ENCODE measurements around the gene GPC1.

Gene GPC1

GRCh38 chr2:240431661-240432424 lies 3.6 kb upstream of the GPC1 start:
- no peak for DNase-seq (ENCODE audit: low read depth)

DNA sequence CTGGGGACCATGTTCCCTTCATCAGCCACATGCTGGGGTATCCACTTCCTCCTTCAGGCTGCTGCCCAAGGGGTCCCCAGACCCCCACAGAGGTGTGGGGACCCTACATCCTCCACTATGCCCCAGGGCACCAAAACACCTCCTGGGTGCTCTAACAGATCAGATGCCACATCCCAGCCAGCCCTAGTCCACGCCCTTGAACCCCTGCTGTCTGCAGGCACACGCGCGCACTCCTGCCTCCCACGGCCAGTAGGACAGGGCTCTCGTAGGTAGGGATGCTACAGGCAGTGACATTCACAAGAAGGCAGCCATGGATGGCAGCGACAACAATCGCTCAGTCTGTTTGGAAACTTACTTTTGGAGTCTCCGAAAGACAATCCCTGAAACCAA lies 3.0 kb upstream of the GPC1 start:
- no peak for DNase-seq (ENCODE audit: low read depth)

- no peak for DNase-seq (ENCODE audit: low read depth)
Observed at GRCh38 chr2:240432820-240433801, 2.4 kb upstream of the GPC1 start.

GRCh38 chr2:240433973-240434727 lies 1.3 kb upstream of the GPC1 start:
- DNase-seq (ENCODE audit: low read depth): no peak

GRCh38 chr2:240434728-240435456 lies 571 bp upstream of the GPC1 start:
- peak; percentile 68 for DNase-seq (ENCODE audit: low read depth)

DNA sequence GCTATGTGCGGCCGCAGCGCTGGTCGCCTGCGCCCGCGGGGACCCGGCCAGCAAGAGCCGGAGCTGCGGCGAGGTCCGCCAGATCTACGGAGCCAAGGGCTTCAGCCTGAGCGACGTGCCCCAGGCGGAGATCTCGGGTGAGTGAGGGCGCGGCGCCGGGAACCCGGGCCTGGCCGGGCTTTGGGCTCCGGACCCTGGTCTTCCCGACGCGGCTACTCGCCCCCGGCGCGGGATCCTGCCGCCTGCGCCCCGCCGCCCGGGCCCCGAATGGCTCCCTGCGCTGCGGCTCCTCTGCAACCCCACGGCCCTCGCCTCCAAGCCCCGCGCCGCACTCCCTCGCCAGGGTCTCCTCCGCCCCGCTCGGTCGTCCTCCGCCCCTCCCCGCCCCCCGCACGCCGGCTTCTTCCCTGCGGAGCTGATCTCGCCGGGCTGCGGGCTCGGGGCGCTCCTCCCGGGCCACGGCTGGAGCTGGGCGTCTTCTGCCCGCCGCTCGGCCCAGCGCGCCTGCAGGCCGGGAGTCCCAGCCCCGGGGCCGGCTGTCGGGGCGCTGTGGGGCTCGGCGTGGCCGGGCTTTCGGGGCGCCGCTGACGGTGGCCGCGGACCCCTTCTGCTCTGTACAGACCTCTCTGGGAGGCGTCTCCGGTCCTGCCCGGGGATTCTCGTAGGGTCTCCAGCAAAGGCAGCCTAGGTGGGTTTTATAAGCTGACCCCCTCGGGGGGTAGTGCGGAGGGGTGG lies 652 bp downstream of the GPC1 start:
- no peak for DNase-seq (ENCODE audit: low read depth)

- no peak for DNase-seq (ENCODE audit: low read depth)
Observed at GRCh38 chr2:240436683-240437550, 1.5 kb downstream of the GPC1 start.

- DNase-seq (ENCODE audit: low read depth): no peak
Observed at GRCh38 chr2:240437551-240437860, 2.0 kb downstream of the GPC1 start.

- peak; percentile 50 for DNase-seq (ENCODE audit: low read depth)
Observed at GRCh38 chr2:240437861-240438809, 2.7 kb downstream of the GPC1 start.

- DNase-seq (ENCODE audit: low read depth): no peak
Observed at GRCh38 chr2:240438810-240439697, 3.6 kb downstream of the GPC1 start.

DNA sequence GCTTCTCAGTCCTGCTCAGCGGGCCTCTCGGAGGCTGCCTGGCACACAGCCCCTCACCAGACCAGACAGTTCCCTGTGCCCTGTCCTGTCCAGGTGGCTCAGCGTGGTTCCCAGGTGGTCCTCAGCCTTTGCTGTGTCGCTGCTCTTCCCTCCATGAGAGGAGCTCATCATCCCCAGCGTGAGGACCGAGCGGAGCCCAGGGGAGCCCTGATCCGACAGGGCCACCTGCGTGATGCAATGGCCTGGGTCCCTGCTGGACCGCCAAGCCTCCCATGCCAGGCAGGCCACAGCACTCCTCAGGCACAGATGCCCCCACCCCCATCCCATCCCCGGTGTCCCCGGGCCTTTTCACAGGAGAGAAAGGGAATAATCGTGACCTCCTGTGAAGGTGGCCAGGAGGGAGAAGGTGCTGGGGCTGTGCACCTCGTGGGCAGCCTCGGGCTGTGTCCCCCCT lies 4.3 kb downstream of the GPC1 start:
- DNase-seq (ENCODE audit: low read depth): no peak

DNA sequence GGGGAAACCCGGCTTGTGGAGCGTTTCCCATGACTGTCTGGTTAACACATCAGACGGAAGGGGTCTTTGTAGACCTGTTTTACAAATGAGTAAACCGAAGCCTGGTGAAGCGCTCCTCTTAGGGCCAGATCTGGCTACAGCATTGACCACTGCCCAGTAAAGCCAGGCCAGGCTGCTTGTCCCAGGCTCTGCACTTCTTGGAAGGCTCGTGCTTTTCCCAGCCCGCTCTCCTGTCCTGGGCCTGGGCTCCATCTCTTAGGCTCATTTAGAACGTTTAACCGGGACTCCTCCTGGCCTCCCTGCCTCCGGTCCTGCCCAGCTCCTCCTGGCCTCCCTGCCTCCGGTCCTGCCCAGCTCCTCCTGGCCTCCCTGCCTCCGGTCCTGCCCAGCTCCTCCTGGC lies 4.8 kb downstream of the GPC1 start:
- DNase-seq (ENCODE audit: low read depth): no peak

DNA sequence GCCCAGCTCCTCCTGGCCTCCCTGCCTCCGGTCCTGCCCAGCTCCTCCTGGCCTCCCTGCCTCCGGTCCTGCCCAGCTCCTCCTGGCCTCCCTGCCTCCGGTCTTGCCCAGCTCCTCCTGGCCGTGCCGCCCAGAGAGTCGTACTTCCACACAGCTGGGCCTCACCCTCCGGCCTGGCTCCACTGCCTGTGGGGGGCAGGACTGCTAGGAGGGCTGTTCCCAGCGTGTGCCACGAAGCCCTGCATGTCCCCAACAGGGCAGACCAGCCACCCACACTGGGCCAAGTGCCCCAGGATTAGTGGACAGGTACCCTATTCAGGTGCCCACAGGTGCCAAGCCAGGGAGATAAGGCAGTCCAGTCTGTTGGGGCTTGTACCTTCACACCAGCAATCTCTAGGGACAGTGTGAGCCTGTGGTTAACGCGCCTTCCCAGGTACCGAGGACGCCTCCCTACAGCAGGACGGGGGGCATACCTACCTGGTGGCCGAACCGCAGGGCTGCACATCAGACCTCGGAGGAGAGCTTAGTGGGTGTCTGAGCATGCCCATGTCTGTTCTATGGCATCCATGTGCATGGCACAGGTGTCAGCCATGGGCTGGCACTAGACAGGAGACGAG lies 5.3 kb downstream of the GPC1 start:
- DNase-seq (ENCODE audit: low read depth): no peak

DNA sequence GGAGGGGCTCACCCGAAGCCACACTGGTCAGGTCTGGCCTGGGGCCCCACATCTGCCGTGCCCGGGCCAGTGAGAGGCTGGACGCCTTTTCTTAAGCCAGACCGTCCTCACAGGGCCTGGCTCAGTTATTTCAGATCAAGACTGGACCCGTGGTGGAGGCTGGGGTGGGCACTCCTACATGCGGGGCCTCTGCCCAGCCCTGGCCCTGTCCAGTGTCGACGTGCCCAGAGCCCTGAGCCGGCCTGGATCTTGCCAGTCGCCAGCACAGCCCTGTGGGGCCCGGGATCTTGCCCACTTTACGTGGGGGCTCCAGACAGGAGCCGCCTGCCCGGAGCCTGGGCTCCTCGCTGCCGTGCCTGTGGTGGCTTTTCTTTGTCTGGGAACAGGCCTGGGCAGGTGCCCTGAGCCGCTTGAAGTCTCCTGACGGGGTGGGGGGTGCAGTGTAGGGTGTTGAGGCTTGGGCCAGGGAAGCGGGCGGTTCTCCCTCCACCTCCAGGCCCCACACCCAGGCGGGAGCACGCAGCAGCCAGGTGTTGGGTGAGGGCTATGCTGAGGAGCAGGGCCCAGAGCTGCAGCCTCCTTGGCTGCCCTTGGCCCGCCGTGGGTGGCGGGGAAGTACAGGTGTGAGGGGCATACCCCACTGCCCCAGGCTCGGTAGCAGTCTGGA lies 6.0 kb downstream of the GPC1 start:
- DNase-seq (ENCODE audit: low read depth): no peak

DNA sequence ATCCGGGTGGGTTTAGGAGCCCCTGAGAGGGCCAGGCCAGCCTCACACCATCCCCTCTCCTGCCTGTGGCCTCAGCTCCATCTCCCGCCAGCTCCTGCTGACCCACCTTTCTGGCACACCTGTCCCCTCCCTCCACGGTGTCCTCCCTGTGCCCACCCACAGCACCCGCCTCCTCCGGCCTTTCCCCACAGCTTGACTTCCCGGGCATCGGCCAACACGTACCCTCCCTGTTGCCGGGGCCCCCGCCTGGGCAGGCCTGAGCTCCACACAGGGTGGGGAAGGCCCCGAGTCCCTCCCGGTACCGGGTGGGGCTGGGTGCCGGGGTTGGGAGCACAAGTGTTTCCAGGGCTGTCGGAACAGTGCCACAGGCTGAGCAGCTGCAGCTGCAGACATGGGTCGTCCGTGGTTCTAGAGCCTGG lies 6.5 kb downstream of the GPC1 start:
- DNase-seq (ENCODE audit: low read depth): no peak

DNA sequence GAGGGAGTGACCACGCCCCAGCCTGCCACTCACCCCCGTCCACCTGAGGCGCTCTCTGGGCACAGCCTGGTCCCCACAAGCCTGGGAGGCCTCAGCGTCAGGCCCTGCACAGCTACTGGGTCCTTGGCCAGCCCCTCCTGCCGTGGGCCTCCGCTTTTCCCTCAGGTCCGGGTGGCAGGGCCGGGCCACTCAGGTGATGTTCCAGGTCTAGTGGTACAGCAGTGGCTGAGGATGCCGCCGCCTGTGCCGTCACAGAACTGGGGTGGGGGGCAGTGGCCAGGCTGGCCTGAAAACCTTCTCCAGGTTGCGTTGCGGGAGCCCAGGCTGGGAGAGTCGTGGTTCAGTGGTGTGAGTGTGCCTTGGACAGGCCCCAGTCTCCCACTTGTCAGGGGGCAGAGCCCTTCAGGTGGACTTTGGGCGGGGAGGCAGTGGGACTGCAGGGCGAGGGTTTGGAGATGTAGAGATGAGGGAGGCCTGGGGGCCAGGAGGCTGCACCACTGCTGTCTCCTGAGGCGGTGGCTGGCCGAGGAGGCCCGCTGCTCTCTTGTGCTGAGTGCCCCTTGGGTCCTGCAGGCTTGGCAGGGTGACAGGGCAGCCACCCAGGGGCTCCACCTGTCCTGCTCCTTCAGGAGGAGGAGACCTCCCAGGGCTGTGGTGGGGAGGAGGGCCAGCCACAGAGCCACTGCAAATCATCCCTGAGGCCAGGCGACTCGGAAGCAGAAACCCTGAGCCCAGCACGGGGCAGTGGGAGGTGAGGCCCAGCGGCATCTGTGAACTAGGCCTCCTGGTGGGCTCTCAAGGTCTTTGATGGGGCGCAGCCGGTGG lies 7.6 kb downstream of the GPC1 start:
- no peak for DNase-seq (ENCODE audit: low read depth)
